Suppressor macrophage treated with lipopolysaccharide for 1 hour (primary cell): ENCODE measurements around the gene ORMDL2.

Experiments
- DNase-seq, 3 donors: peaks; one replicate each; pipeline ENCODE4 v3.0.0-alpha.2; 2020 to 2022

ORMDL2 gene

GRCh38 chr12:55829967-55830600 lies 12.2 kb downstream of the ORMDL2 start:
- no peak for DNase-seq

GRCh38 chr12:55830601-55831446 lies 13.0 kb downstream of the ORMDL2 start:
- DNase-seq = peak; percentile 45 to 67 (median 48)

GRCh38 chr12:55831447-55831815 lies 13.6 kb downstream of the ORMDL2 start:
- peak in 2 of 3 donors; percentile 27 to 45 for DNase-seq

GRCh38 chr12:55833056-55833455 lies 15.2 kb downstream of the ORMDL2 start:
- DNase-seq = peak in 1 of 3 donors; percentile 34

- DNase-seq = peak in 2 of 3 donors; percentile 31 to 56
Observed at GRCh38 chr12:55834400-55834799, 16.6 kb downstream of the ORMDL2 start.

- peak in 1 of 3 donors; percentile 29 for DNase-seq
Observed at GRCh38 chr12:55838361-55838760, 20.5 kb downstream of the ORMDL2 start.

- peak in 1 of 3 donors; percentile 38 for DNase-seq
Observed at GRCh38 chr12:55839345-55840140, 21.7 kb downstream of the ORMDL2 start.

- DNase-seq = peak in 2 of 3 donors; percentile 26 to 32
Observed at GRCh38 chr12:55840581-55841351, 22.9 kb downstream of the ORMDL2 start.

GRCh38 chr12:55842681-55843429 lies 25.0 kb downstream of the ORMDL2 start, which contains the start of gene MMP19:
Gene MMP19 (minus strand): TSS chr12:55842936. CDS start chr12:55842830, 106 bp downstream.
- DNase-seq = peak; percentile 87 to 92 (median 91)

GRCh38 chr12:55843431-55843830 lies 25.6 kb downstream of the ORMDL2 start:
- no peak for DNase-seq

- peak; percentile 69 to 88 (median 84) for DNase-seq
Observed at GRCh38 chr12:55844961-55845360, 27.1 kb downstream of the ORMDL2 start.

GRCh38 chr12:55845361-55845760 lies 27.5 kb downstream of the ORMDL2 start:
- DNase-seq = peak; percentile 91 to 96 (median 94)

- DNase-seq = no peak
Observed at GRCh38 chr12:55845785-55846496, 28.1 kb downstream of the ORMDL2 start.

- DNase-seq = peak; percentile 95 to 98 (median 95)
Observed at GRCh38 chr12:55847033-55847432, 29.2 kb downstream of the ORMDL2 start.

- peak; percentile 98 to 99 (median 98) for DNase-seq
Observed at GRCh38 chr12:55847603-55848291, 29.9 kb downstream of the ORMDL2 start.

GRCh38 chr12:55849616-55850343 lies 31.9 kb downstream of the ORMDL2 start:
- no peak for DNase-seq

- peak in 1 of 3 donors; percentile 29 for DNase-seq
Observed at GRCh38 chr12:55850401-55850800, 32.6 kb downstream of the ORMDL2 start.

GRCh38 chr12:55850893-55851292 lies 33.1 kb downstream of the ORMDL2 start:
- DNase-seq = no peak

GRCh38 chr12:55852740-55853139 lies 34.9 kb downstream of the ORMDL2 start:
- no peak for DNase-seq
